Lower leg skin (tissue), 3 donors: ENCODE data around the gene CCDC43.

ENCODE experiments used
- POLR2A ChIP-seq, 2 donors: fragments of 450-650 bp; IDR thresholded peaks; one replicate each; pipeline ENCODE4 v1.6.1; 2016 to 2017; ENCODE audit warnings: antibody characterized with exemption in 2 of 2, mild to moderate bottlenecking in 1 of 2, moderate library complexity in 1 of 2
- TF ChIP-seq, protein P1 (sequence below), 3 donors: fragments of 450-650 bp; IDR thresholded peaks; one replicate each; pipeline ENCODE4 v1.5.1; 2016; ENCODE audit warnings: antibody characterized with exemption in 3 of 3, mild to moderate bottlenecking in 3 of 3, moderate library complexity in 2 of 3

DNA sequence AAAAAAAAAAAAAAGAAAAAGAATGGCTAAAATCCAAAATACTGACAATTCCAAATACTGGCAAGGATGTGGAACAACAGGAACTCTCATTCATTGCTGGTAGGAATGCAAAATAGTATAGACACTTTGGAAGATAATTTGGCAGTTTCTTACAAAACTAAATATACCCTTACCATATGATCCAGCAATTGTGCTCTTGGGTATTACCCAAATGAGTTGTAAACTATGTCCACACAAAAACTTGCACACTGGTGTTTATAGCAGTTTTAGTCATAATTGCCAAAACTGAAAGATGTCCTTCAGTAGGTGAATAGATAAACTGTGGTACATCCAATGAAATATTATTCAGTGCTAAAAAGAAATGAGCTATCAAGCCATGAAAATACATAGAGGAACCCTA, 41.8 kb downstream of the CCDC43 start:
- TF ChIP-seq, protein P1, sequence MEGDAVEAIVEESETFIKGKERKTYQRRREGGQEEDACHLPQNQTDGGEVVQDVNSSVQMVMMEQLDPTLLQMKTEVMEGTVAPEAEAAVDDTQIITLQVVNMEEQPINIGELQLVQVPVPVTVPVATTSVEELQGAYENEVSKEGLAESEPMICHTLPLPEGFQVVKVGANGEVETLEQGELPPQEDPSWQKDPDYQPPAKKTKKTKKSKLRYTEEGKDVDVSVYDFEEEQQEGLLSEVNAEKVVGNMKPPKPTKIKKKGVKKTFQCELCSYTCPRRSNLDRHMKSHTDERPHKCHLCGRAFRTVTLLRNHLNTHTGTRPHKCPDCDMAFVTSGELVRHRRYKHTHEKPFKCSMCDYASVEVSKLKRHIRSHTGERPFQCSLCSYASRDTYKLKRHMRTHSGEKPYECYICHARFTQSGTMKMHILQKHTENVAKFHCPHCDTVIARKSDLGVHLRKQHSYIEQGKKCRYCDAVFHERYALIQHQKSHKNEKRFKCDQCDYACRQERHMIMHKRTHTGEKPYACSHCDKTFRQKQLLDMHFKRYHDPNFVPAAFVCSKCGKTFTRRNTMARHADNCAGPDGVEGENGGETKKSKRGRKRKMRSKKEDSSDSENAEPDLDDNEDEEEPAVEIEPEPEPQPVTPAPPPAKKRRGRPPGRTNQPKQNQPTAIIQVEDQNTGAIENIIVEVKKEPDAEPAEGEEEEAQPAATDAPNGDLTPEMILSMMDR (IDR thresholded peaks at IDR 0.05), result no peak
- no peak for TF ChIP-seq POLR2A (IDR thresholded peaks at IDR 0.05)
